IPS DF 19.7 (cell line): Measurements from ENCODE around the gene ATP6V0A4.
"Not testable (repeated sequence)": the region's sequence is repeated elsewhere in the genome, so short reads cannot be mapped to it uniquely, and the experiment has no call there.

ENCODE experiments used
- DNase-seq: peaks from one replicate; pipeline ENCODE4 v3.0.0-alpha.2; 2013; ENCODE audit warnings: low read depth, low spot score

The ATP6V0A4 gene

DNA sequence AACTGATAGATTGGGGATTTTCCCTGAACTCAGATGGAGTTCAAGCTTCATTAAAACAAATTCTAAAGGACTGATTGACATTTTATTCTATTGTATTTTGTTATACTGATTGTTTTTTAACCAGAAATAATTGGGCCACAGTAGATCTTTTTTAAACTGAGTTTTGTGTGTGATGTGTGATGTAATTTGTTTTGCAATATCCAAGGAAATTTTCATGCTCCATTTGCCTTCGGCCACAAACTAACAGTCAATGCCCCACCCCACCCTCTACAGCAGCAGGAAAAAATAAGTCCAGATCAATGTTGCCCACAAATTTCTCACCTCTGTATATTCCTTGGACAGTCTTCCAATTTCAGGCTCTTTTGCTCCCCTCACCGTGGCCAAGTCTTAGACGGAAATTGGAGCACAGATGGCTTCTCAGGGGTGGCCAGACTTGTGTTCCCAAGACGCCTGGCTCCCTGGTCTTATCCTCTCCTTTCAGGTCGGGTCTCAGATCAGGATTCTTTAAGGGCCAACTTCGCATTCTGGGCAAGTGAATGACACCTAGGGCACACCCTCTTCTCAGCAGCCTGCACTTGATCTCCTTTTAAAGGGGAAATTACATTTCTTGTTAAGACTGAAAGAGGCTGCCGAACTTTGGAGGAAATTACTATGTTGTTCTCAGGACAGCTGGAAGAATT lies 97.0 kb downstream of the ATP6V0A4 start, which contains the start of gene SVOPL:
TSS of gene SVOPL (minus strand) at position 506 of the 680 bp plus-strand sequence. CDS start 22,317 bp downstream, outside the sequence.
- no peak for DNase-seq

DNA sequence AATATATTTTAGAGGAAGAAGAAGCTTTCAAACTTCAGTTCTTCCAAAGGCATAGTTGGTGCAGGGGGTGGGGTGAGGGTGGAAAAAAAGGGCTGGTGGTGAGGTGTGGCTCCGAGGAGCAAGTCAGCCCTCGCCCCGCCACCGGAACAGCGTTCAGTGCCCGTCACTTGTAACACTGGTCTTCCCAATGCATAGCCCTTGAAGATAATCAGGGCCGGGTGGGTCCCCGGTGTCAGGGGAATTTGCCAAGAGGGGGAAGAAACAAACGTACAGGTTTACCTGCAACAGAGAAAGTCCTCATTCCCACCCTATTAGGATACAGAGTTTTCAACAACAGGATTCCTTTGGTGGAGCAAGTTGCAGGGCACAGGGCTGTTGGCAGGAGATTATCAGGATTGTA lies 98.3 kb downstream of the ATP6V0A4 start:
- no peak for DNase-seq

DNA sequence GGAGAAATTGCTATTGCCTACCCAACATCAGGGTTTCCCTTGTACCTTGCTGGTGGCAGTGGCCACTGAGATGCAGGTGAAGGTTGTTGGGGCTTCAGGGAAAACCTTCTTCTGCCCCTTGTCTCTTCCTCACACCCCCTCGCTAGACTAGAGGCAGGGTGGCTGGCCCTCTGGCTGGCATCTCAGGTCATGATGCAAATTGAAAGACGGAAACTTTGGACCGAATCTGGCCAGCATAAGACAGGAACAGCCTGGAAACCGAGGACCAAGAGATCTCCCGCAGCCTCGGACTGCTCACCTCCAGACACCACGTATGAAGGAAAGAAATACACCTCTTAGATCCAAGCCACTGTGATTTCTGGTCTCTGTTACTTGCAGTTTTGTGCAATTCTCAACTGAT lies 99.7 kb downstream of the ATP6V0A4 start:
- no peak for DNase-seq

DNA sequence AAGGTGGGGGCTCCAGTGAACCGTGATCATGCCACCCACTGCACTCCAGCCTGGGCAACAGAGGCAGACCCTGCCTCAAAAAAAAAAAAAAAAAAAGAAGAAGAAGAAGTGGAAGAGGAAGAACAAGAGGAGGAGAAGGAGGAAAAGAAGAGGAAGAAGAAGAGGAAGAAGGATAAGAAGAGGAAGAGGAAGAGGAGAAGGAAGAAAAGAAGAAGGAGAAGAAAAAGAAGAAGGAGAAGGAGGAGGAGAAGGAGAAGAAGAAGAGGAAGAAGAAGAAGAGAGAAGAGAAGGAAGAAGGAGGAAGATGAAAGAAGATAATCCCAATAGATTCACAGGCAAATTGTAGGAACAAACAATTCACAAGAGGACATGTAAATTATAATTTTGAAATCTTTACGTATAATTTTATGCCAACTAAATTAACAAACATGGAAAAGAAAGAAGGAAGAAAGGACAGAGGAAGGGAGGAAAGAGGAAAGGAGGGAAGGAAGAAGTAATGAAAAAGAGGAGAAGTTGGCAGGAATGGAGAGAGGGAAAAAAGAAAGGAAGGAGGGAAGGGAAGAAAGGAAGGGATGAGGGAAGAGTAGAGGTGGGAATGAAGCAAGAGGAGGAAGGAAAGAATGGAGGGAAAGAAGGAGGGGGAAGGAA lies 100.3 kb downstream of the ATP6V0A4 start:
- DNase-seq, result no peak

DNA sequence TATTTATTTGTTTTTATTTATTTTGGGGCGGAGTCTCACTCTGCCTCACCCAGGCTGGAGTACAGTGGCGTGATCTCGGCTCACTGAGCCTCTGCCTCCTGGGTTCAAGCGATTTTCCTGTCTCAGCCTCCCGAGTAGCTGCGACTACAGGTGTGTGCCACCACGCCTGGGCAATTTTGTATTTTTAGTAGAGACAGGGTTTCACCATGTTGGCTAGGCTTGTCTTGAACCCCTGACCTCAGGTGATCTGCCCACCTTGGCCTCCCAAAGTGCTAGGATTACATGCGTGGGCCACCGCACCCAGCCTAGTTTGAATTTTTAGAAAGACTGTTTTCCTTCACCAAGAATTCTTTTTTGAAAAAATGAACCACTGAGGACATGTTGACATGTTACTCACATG lies 102.2 kb downstream of the ATP6V0A4 start:
- DNase-seq, result not testable (repeated sequence)

DNA sequence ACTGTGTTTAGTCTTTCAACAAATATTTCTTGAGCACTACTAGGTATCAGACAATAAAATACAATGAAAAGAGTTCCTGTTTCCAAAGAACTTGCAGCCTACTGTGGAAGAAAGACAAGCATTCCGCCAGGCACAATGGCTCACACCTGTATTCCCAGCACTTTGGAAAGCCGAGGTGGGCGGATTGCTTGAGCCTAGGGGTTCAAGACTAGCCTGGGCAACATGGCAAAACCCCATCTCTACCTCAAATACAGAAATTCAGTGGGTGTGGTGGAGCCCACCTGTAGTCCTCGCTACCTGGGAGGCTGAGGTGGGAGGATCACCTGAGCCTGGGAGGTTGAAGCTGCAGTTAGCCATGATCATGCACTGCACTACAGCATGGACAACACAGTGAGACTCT lies 102.9 kb downstream of the ATP6V0A4 start:
- no peak for DNase-seq

DNA sequence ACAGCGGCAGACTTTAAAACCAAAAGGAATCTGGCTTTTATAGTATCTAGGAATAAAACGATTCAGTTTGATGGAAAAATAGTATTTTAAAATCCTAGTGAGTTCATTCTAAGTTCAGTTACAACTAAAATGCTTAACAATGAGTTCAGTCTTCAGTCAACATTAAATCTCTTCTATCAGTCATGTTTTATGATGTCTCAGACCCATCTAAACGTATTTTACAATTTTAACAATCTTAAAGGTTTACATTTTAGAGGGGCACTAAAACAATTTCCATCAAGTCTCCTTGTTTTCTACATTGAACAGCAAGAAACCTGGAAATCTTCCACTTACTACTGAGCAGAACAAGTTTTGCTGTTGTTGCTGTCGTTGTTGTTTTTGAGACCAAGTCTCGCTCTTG lies 106.8 kb downstream of the ATP6V0A4 start:
- DNase-seq, result no peak

DNA sequence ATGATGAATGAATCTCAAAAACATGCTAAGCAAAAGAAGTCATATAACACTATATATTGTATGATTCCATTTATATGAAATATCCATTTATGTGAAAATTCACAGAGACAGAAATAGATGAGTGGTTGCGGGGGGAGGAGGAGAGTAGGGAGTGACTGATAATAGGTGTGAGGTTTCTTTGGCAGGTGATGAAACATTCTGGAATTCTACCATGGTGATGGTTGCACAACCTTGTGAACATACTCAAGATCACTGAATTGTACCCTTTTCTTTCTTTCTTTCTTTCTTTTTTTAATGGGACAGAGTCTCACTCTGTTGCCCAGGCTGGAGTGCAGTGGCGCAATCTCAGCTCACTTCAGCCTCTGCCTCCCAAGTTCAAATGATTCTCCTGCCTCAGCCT lies 107.5 kb downstream of the ATP6V0A4 start:
- no peak for DNase-seq

DNA sequence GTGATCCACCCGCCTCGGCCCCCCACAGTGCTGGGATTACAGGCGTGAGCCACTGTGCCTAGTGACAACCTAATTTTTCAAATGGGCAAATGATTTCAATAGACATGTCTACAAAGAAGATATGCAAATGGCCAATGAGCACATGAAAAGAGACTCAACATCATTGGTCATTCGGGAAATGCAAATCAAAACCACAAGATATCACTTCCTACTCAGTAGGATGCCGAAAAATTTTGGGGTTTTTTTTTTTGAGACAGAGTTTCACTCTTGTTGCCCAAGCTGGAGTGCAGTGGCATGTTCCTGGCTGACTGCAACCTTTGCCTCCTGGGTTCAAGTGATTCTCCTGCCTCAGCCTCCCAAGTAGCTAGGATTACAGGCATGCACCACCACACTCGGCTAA lies 110.0 kb downstream of the ATP6V0A4 start:
- not testable (repeated sequence) for DNase-seq

DNA sequence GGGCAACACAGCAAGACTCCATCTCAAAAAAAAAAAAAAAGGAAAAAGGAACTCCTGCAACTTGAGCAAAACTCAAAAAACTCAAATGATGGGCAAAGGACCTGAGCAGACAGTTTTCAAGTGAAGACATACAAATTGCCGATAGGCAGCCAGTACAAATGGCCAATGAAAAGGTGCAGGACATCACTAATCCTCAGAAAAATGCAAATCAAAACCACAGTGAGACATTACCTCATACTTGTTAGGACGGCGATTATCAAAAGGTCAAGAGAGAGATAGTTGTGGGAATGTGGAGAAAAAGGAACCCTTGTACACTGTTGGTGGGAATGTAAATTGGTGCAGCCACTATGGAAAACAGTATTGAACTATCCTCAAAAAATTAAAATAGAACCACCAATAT lies 113.7 kb downstream of the ATP6V0A4 start:
- DNase-seq, result no peak

DNA sequence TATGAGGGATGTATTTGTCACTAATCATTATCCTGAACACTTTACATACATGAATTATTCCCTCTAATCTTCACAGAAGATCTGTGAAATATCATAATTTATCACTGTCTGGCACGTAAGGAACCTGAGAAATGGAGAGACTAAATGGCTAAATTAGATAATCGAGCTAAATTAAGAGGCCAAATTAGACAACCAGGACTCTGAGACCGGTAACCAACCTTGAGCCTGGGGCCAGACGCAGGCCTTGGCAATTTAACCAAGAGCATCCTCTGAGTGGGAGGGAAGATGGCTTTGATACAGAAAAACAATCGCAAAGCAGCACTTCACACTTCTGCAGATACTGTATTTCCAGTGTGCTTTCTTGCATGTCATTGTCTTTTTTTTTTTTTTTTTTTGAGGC lies 118.2 kb downstream of the ATP6V0A4 start:
- DNase-seq, result no peak

DNA sequence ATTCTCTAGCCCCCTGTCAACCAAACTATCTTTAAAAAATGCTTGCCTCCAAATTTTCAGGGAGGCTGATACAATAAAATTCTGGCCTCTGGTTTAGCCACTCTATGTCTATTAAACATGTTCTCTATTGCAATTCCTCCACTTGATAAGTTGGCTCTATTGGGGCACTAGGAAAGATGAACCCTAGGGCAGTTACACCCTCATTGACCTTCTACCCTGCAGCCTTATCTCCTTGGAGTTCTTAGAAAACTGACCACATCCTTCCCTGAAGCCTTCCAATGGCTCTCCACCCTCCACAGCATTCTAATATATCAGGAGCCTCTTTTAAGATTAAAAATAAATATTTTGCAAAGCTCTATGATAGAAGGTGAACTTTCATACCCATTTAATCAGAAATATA lies 127.4 kb downstream of the ATP6V0A4 start:
- no peak for DNase-seq

DNA sequence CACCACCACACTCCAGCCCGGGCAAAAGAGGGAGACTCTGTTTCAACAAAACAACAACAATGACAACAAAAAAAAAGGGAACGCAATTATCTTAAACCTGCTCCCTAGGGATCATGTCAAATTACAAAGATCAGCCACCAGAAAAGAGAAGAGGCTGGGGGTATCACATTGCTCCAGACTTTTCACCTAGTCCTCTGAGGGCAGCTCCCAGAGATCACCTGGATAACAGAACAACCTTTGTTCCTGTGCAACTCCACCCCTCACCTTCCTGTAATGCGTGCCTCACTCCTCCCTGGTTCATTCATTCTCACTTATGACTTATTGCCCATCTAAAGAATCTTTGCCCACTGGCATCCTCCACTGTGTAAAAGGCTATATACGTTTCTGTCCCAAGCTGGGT lies 128.6 kb downstream of the ATP6V0A4 start:
- DNase-seq, result no peak

DNA sequence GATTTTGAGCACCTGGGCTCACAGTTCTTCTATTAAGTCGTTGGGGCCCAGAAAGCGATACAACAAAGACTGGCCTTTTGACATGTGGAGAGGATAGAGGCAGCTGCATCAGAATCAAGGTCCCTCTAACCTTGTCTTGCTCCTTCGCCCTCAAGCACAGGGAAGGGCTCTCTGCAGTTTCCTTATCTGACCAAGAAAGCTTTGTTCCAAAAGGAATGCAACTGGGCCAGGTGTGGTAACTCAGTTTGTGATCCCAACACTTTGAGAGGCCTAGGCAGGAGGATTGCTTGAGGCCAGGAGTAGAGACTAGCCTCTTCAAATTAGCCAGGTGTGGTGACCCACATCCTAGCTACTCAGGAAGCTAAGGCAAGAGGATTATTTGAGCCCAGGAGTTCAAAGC lies 129.1 kb downstream of the ATP6V0A4 start:
- no peak for DNase-seq

DNA sequence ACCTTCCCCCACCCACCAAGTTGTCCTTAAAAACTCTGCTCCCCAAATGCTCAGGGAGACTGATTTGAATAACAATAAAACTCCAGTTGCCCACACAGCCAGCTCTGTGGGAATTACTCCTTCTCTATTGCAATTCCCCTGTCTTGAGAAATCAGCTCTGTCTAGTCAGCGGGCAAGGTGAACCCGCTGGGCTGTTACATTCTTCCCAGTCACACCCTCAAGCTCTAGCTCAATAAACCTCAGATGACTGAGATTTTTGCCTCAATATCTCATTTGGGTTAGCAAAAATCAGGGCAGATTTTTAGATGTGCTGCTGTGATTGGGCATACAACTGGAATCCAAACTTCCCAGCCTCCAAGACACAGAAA lies 129.8 kb downstream of the ATP6V0A4 start:
- DNase-seq, result no peak

DNA sequence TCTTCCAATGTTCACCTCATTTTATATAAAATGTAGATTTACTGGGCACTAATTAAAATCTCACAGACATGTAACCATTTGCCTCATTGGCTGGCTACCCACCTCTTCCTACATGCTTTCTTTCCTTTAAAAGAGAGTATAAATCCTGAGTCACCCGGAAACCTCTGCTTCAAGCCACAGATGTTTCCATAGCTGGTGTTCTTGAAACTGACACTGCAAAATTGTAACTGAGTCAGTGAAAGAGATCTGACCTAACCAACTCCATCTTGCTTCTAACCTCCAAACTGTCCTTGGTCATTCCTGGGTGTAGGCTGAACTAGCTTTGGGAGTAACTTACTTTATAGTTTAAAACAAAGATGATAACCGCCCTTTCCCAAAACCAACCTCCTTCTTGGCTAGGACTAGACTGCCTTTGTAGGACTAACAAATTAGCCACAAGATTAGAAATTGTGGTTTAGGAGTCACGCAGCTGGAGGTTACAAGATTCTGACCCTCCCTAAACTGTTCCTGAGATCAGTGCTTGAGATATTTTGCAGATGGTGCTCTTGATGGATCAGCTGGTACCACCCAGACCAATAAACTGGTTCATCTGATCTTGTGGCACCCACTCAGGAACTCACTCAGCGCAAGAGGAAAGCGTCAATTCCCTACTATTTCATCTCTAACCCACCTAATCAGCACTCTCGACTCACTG lies 130.3 kb downstream of the ATP6V0A4 start:
- DNase-seq, result no peak

DNA sequence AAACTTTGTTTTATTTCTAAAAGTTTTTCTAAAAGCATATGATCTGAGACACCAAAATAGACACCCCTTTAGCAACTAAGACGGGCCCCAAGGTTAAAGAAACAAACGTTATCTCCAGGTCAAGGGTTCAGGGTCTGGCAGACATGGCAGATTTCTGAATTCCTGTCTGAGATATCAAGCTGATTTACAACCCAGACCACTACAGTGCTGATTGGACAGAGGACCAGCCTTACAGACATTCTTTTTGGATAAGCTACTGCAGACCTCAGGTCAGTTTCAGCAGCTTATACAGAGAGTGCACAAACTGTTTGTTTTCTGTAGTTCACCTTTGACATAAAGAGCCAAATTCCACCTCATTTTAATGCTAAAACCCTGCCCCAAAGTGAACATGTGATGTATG lies 131.6 kb downstream of the ATP6V0A4 start:
- no peak for DNase-seq

DNA sequence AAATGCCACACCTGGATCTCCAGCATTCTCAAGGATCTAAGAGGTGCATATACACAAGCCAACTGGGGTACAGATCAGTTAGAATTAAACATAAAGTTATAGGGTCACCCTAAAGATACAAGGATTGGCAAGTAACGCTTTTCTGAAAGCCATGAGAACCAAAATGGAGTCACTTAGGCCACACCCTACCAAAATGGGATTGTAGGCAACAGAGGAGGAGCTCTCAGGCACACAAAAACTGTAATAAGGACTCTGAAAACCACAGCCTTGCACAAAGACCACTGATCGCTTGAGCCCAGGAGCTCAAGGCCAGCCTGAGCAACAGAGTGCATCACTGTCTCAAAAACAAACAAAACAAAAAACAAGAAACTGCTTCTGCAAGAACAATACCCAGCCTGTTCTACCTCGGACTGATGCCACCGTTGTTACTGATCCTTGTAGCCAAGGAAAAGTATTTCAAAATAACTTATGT lies 132.3 kb downstream of the ATP6V0A4 start:
- DNase-seq, result no peak

DNA sequence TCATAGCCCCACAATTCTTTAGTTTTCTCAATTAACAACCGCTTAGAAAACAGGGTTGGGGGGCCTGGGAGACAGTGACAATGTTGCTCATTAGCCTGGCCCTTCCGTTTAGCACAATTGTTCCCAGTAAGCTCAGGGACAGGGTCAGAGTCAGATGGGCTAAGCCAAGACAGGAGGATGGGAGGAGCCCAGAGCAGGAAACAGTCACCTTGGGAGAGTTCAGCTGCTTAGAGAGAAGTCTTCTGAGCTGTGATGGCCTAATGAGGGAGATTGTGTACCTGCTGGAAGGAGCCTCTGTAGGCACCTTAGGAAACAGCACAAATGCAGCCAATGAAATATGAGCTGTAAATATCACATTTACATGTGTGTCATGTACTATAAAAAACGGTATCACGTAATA lies 132.7 kb downstream of the ATP6V0A4 start:
- no peak for DNase-seq

DNA sequence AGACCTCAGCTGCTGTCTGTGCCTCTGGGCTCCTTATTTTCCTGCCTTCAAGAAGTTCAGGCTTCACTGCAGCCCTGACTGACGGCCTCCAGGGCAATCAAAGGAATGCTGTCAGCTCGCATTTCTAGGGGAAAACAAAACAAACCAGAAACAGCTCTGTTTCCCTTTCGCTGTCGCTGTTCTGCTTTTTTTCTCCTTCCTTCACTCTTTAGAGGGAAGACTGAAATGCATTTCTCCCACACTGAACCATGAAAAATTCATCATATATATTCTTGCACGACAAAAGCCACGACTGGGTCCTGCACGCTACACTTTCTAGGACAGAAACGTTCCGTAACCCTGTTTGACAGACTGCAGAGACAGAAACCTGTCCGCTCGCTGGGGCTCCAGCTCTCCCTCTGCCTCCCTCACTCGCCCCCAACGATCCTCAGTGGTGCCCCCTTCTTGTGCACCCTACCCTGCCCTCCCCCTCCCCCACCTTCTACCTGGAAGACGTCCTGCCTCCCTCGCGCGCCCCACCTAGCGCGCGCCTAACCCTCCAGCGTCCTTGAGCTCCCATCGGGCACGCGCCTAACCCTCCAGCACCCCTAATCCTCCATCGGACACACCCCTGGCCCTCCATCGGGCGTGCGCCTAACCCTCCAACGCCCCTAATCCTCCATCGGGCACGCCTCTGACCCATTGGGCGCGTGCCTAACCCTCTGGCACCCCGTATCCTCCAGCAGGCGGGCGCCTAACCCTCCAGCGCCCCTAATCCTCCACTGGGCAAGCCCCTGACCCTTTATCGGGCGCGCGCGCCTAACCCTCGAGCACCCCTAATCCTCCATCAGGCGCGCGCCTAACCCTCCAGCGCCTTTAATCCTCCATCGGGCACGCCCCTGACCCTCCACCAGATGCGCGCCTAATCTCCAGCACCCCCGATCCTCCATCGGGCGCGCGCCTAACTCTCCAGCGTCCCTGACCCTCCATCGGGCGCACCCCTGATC lies 134.0 kb downstream of the ATP6V0A4 start:
- DNase-seq, result no peak

DNA sequence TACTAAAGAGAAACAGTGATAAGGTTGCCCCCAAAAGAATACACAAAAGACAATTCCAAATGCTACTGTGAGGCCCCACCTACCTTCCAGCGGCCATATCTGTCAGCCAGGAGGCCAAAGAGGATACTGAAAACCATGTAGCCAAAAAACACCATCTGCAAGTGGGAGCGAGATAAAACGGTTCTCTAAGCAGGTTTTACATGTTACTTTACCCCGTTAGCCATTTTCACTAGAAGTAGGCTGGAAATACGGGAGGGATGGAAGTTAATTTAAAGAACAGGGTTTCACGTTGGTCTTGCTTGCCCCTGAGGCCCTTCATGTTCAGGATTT lies 135.0 kb downstream of the ATP6V0A4 start:
- DNase-seq, result no peak
